Urinary bladder (tissue), 4 donors: ENCODE results near the gene TTYH3. TPM values are rescaled to one million over a fixed set of nuclear protein-coding genes. Genes with fewer than 3 reads are reported as not detected.

Source experiments
- DNase-seq: peaks from one replicate; pipeline ENCODE4 v3.0.0-alpha.2; 2015; ENCODE audit errors: extremely low spot score
- H3K27ac ChIP-seq: one replicate; pipeline ENCODE4 v1.5.1; 2013; ENCODE audit warnings: low read depth, mild to moderate bottlenecking, moderate library complexity
- H3K36me3 ChIP-seq: one replicate; pipeline ENCODE4 v1.6.1; 2013; ENCODE audit warnings: mild to moderate bottlenecking, moderate library complexity; ENCODE audit not compliant: insufficient read depth
- H3K4me1 ChIP-seq: one replicate; pipeline ENCODE4 v1.6.1; 2013; ENCODE audit warnings: mild to moderate bottlenecking, moderate library complexity; ENCODE audit not compliant: insufficient read depth
- H3K4me3 ChIP-seq: one replicate; pipeline ENCODE4 v1.5.1; 2013; ENCODE audit warnings: low read depth, low read length
- WGBS: extraction: QIAGEN DNeasy Blood & Tissue Kit; methylation state at CpG from one replicate; pipeline ENCODE4 v1.1.7; 2013; 5-methylcytosine and 5-hydroxymethylcytosine counted together
- polyA plus RNA-seq: library from polyadenylated mRNA; stranded (reverse); fragments of 200-250 nt; gene quantifications from one replicate; pipeline ENCODE4 v1.2.3, GENCODE V29; 2013
- total RNA-seq: library from RNA; depleted of rRNA; stranded (reverse); fragments of >200 nt; gene quantifications from one replicate; pipeline ENCODE4 v1.2.3, GENCODE V29; 2014
- donor health status: healthy with polysubstance abuse.
- donor health status: healthy.

The TTYH3 gene
- total and polyA plus RNA-seq, 2 donors = 26.7 to 29.2 TPM

DNA sequence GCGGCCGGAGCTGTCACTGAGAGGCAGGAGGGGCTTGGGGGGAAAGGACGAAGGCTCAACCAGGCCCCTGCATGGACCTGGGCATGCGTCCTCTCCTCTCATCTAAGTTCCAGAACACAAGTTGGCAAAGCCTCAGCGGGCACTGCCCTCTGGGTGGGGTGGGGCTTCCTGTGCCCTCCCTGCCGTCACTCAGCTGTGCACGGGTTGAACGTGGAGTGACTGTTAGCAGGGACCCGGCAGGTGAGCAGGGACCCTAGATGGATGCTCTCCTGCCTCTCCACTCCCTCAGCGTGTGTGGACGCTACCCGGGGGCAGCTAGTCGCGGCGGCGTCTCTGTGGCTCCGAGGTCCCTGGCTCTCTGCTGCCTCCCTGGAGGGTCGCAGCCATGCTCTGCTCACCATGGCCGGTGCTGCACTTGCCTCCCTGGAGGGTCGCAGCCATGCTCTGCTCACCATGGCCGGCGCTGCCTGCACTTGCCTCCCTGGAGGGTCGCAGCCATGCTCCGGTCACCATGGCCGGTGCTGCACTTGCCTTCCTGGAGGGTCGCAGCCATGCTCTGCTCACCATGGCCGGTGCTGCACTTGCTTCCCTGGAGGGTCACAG is 36.4 kb upstream of the TTYH3 start:
- Histone ChIP-seq H3K27ac (no peak overlapping the region), H3K36me3 (peaks cover 2% of the 10 kb centered on the region), H3K4me1 (no peaks in the 10 kb centered on the region), H3K4me3 (no peak overlapping the region)
- DNase-seq = no peak
- WGBS = 91% methylated on average over 27 of the region's 27 CpGs

GRCh38 chr7:2596464-2597272 is 35.1 kb upstream of the TTYH3 start:
- Histone ChIP-seq H3K4me3 (no peak overlapping the region), H3K36me3 (peaks cover 2% of the 10 kb centered on the region), H3K27ac (no peak overlapping the region), H3K4me1 (no peaks in the 10 kb centered on the region)
- 90% methylated on average over 22 of the region's 22 CpGs for WGBS
- no peak for DNase-seq

- Histone ChIP-seq H3K4me3 (no peak overlapping the region), H3K27ac (no peak overlapping the region), H3K4me1 (no peaks in the 10 kb centered on the region), H3K36me3 (peaks cover 2% of the 10 kb centered on the region)
- DNase-seq = no peak
- 83% methylated on average over 13 of the region's 13 CpGs for WGBS
Measured at GRCh38 chr7:2597273-2597640, 34.5 kb upstream of the TTYH3 start.

DNA sequence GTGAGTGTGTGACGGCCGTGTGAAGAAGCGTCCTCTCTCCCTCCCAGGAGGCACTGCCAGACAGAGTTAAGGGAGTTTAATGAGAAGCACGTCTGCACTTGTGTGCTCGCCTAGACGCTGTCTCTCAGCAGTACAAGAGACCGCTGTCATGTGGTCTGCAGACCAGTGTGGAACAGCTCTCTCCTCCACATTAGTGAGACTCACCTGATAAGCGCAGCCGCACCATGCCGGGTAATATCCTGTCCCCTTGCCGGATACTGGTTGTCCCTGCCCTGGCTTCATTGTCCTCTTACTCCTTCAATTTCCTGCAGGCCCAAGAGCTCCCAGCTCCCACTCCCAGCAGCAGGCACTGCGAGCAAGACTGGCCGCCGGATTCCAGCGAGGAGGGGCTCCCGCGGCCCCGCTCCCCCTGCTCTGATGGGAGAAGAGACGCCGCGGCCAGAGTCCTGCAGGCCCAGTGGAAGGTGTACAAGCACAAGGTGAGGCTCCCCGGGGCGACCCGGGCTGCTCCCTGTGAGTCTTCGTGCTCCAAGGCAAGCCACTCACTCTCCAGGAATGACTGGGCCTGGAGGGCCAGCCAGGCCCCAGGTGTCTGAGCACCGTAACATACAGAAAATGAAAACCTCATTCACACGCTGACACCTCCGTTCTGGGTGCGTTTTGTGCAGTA is 33.5 kb upstream of the TTYH3 start:
- DNase-seq = no peak
- H3K36me3 ChIP-seq = peaks cover 2% of the 10 kb centered on the region
- H3K27ac ChIP-seq = no peak overlapping the region
- H3K4me1 ChIP-seq = no peaks in the 10 kb centered on the region
- no peak overlapping the region for H3K4me3 ChIP-seq
- WGBS = 85% methylated on average over 29 of the region's 29 CpGs

DNA sequence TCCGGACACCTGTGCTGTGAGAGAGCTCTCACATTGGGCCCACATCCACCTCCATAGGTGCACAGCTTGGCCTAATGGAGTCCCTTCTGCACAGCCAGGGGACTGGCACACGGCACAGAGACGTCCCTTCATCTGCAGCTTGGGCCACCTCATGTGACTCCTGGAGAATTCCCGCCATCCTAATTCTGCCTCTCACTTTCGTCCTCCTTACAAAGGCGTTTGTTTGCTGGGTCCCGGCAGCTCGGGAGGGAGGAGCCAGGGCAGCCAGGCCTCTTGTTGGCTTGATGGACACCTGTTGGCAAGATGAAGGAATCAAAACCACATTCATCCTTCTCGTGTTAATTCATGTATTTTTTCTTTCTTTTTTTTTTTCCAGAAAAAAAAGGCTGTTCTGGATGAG is 30.7 kb upstream of the TTYH3 start:
- Histone ChIP-seq H3K36me3 (peaks cover 2% of the 10 kb centered on the region), H3K4me1 (no peaks in the 10 kb centered on the region), H3K4me3 (no peak overlapping the region), H3K27ac (no peak overlapping the region)
- no peak for DNase-seq
- 77% methylated on average over 9 of the region's 9 CpGs for WGBS

GRCh38 chr7:2601907-2602306 is 29.9 kb upstream of the TTYH3 start:
- no peak overlapping the region for H3K27ac ChIP-seq
- no peak overlapping the region for H3K4me3 ChIP-seq
- WGBS = 92% methylated on average over 11 of the region's 11 CpGs
- peaks cover 2% of the 10 kb centered on the region for H3K36me3 ChIP-seq
- no peaks in the 10 kb centered on the region for H3K4me1 ChIP-seq
- DNase-seq = no peak

DNA sequence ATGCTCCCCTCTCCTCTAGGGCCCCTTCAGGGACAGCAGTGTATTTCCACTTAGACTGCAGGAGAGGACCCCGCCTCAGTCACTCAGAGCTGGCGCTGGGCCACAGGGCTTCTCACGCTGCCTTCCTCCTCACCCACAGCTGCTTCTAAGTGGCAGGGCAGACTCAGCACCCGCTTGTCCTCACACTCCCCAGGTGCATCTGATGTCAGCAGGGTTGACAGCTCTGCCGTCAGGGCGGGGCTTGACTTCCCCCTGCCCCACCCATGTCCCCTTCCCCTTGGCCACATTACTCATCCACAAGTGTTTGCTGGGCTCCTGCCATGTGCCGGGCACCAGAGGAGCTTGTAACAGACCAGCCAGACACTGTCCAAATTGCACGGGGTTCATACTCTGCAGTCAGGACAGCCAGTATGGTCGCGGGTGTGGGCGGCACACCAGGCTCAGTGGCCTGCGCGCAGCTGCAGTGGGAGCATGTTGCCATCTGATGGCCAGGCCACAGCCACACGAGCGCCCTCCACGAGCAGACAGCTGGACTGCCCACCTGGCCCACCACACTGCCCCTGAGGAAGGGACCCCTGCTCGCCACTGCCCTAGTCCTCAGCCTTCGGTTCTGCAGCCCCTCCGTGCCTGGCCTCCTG is 29.3 kb upstream of the TTYH3 start:
- no peak overlapping the region for H3K27ac ChIP-seq
- H3K4me3 ChIP-seq = no peak overlapping the region
- H3K36me3 ChIP-seq = peaks cover 2% of the 10 kb centered on the region
- DNase-seq = no peak
- 88% methylated on average over 19 of the region's 19 CpGs for WGBS
- no peaks in the 10 kb centered on the region for H3K4me1 ChIP-seq

- peaks cover 2% of the 10 kb centered on the region for H3K36me3 ChIP-seq
- no peak overlapping the region for H3K27ac ChIP-seq
- H3K4me1 ChIP-seq = no peaks in the 10 kb centered on the region
- 90% methylated on average over 35 of the region's 35 CpGs for WGBS
- DNase-seq = no peak
- no peak overlapping the region for H3K4me3 ChIP-seq
Measured at GRCh38 chr7:2603044-2603965, 28.5 kb upstream of the TTYH3 start.

- H3K36me3 ChIP-seq = no peaks in the 10 kb centered on the region
- 93% methylated on average over 29 of the region's 29 CpGs for WGBS
- no peak overlapping the region for H3K27ac ChIP-seq
- no peaks in the 10 kb centered on the region for H3K4me1 ChIP-seq
- no peak overlapping the region for H3K4me3 ChIP-seq
- no peak for DNase-seq
Measured at GRCh38 chr7:2604608-2605174, 27.1 kb upstream of the TTYH3 start.

DNA sequence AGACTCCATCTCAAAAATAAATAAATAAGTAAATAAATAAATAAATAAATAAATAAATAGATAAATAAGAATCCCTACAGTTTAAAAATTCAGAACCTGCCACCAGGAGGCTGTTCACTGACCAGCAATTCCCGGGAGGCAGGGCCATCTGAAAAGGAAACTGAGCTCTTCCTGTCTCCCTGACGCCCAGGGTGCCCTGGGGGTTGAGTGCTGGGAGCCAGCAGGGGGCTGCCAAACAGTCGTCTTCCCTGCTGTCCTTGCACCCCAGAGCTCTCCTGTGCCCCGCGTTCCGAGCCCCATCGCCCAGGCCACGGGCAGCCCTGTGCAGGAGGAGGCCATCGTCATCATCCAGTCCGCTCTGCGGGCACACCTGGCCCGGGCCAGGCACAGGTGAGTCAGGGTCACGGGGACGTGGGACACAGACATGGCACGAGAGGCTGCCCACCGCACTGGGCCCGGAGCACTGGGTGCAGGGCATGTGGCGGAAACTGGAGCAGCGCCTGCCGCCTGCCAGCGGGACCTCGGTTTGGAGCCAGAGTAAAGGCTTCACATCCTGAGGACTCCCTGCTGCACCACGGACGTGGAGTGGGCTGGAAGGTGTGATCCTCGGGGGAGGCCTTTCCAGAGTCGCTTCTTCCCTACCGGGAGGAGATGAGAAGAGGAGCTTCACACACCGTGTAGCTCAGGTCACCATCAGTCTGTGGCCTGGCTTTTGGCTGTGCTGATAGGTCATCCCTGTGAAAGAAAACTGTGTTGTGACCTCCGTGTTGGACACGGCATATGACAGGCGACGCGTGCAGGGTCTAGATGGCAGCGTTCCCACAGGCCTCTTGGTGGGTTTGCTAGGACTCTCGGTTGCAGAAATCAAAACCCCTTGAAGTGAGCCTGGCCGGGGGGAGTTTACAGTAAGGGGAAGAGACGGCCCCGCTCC is 25.9 kb upstream of the TTYH3 start:
- WGBS = 90% methylated on average over 38 of the region's 38 CpGs
- no peak overlapping the region for H3K27ac ChIP-seq
- no peak overlapping the region for H3K4me3 ChIP-seq
- no peaks in the 10 kb centered on the region for H3K4me1 ChIP-seq
- H3K36me3 ChIP-seq = no peaks in the 10 kb centered on the region
- DNase-seq = no peak

DNA sequence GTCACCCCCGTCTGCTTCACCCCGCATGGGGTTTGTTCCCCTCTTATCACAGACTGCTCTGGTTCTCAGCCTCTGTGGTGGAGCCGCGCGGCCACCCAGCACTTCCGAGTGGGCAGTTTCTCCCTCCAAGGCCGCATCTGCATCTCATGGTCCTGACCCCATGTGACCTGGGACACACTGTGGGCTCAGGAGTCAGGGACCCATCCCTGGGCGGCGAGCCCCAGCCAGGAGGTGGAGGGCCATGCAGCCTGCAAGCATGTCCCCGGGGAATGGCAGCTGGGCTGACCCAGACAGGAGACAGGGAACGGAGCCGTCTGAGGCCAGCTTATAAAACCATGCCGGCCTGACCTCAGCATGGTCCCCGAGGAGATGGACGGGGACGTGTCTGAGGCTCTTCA is 25.2 kb upstream of the TTYH3 start:
- Histone ChIP-seq H3K4me1 (no peaks in the 10 kb centered on the region), H3K27ac (no peak overlapping the region), H3K36me3 (no peaks in the 10 kb centered on the region), H3K4me3 (no peak overlapping the region)
- no peak for DNase-seq
- WGBS = 83% methylated on average over 16 of the region's 16 CpGs
